NCI-H2107 treated with DMSO at 0.1 percent for 48 hours (cell line): ENCODE measurements around the gene UNC13B.
A peak's percentile ranks its signal among the peaks of the same experiment; 100 is the strongest.
"Not testable (repeated sequence)": the region's sequence is repeated elsewhere in the genome, so short reads cannot be mapped to it uniquely, and the experiment has no call there.

Experiments used
- DNase-seq: peaks from one replicate; lab custom pipeline; 2025; ENCODE audit not compliant: unreplicated experiment; lab: John Stamatoyannopoulos, UW

Gene UNC13B

GRCh38 chr9:35367451-35367850 is 205.6 kb downstream of the UNC13B start:
- DNase-seq, result peak; percentile 13

GRCh38 chr9:35370241-35370640 is 208.4 kb downstream of the UNC13B start:
- no peak for DNase-seq

GRCh38 chr9:35374436-35374835 is 212.6 kb downstream of the UNC13B start:
- no peak for DNase-seq

GRCh38 chr9:35374910-35375309 is 213.1 kb downstream of the UNC13B start:
- no peak for DNase-seq

- DNase-seq, result no peak
These were observed 218.2 kb downstream of the UNC13B start for GRCh38 chr9:35380039-35380438.

GRCh38 chr9:35380619-35381018 is 218.8 kb downstream of the UNC13B start:
- no peak for DNase-seq

GRCh38 chr9:35385042-35385441 is 223.2 kb downstream of the UNC13B start:
- DNase-seq, result no peak

GRCh38 chr9:35395076-35395705 is 233.4 kb downstream of the UNC13B start:
- no peak for DNase-seq

GRCh38 chr9:35395706-35396101 is 233.9 kb downstream of the UNC13B start:
- DNase-seq, result no peak

- no peak for DNase-seq
These were observed 234.9 kb downstream of the UNC13B start for GRCh38 chr9:35396560-35397215.

- DNase-seq, result no peak
These were observed 235.4 kb downstream of the UNC13B start for GRCh38 chr9:35397216-35397698.

- no peak for DNase-seq
These were observed 236.1 kb downstream of the UNC13B start for GRCh38 chr9:35397923-35398322.

- DNase-seq, result no peak
These were observed 237.0 kb downstream of the UNC13B start for GRCh38 chr9:35398651-35399335.

- no peak for DNase-seq
These were observed 243.1 kb downstream of the UNC13B start for GRCh38 chr9:35404865-35405264.

GRCh38 chr9:35406183-35406959 is 244.6 kb downstream of the UNC13B start:
- no peak for DNase-seq

- no peak for DNase-seq
These were observed 246.0 kb downstream of the UNC13B start for GRCh38 chr9:35407846-35408245.

- DNase-seq, result not testable (repeated sequence)
These were observed 247.6 kb downstream of the UNC13B start for GRCh38 chr9:35409434-35409833.

GRCh38 chr9:35414889-35415288 is 253.1 kb downstream of the UNC13B start:
- no peak for DNase-seq

GRCh38 chr9:35415402-35416097 is 253.7 kb downstream of the UNC13B start:
- DNase-seq, result peak; percentile 19

GRCh38 chr9:35416098-35416427 is 254.3 kb downstream of the UNC13B start:
- no peak for DNase-seq

- DNase-seq, result no peak
These were observed 260.5 kb downstream of the UNC13B start for GRCh38 chr9:35422346-35422745.
